ENCODE results near the gene ZNF581.

ZNF581 gene

GRCh38 chr19:55643003-55643886 is at the start of gene ZNF581:
Gene ZNF581 (plus strand): TSS chr19:55643649. CDS start chr19:55644572, 923 bp downstream.
- intact Hi-C loops (cut with DNase I), result no loop called here
- peak; percentile 55 to 96 (median 74) for DNase-seq

GRCh38 chr19:55594996-55595545 is 48.4 kb upstream of the ZNF581 start:
- intact Hi-C loops (cut with DNase I), result no loop called here
- DNase-seq, result peak in 1 of 10 donors; percentile 22

- intact Hi-C loops (cut with DNase I), result no loop called here
- no peak for DNase-seq
These were observed 47.1 kb upstream of the ZNF581 start for GRCh38 chr19:55596304-55596703.

- DNase-seq, result peak in 2 of 10 donors; percentile 83 to 86
- intact Hi-C loops (cut with DNase I), result no loop called here
These were observed 45.9 kb upstream of the ZNF581 start for GRCh38 chr19:55597501-55597921.

- no peak for DNase-seq
- intact Hi-C loops (cut with DNase I), result no loop called here
These were observed 45.4 kb upstream of the ZNF581 start for GRCh38 chr19:55598034-55598433.

- DNase-seq, result peak; percentile 84 to 99 (median 91)
- intact Hi-C loops (cut with DNase I), result no loop called here
These were observed 44.6 kb upstream of the ZNF581 start for GRCh38 chr19:55598719-55599467.

GRCh38 chr19:55599468-55599841 is 44.0 kb upstream of the ZNF581 start, which contains the start of gene FIZ1:
Gene FIZ1 (minus strand): TSS chr19:55599517. CDS start chr19:55597865, 1,652 bp downstream.
- intact Hi-C loops (cut with DNase I), result no loop called here
- DNase-seq, result peak; percentile 97 to 100 (median 98)

- peak; percentile 75 to 98 (median 85) for DNase-seq
- intact Hi-C loops (cut with DNase I), result no loop called here
These were observed 43.4 kb upstream of the ZNF581 start, which contains the start of gene ZNF524 for GRCh38 chr19:55599842-55600661. Gene ZNF524 (plus strand): TSS chr19:55600288. CDS start chr19:55602113, 1,825 bp downstream.

GRCh38 chr19:55600662-55601028 is 42.8 kb upstream of the ZNF581 start:
- intact Hi-C loops (cut with DNase I), result no loop called here
- DNase-seq, result no peak

- DNase-seq, result no peak
- intact Hi-C loops (cut with DNase I), result no loop called here
These were observed 42.4 kb upstream of the ZNF581 start for GRCh38 chr19:55601084-55601483.

GRCh38 chr19:55602104-55603001 is 41.1 kb upstream of the ZNF581 start:
- DNase-seq, result peak in 1 of 10 donors; percentile 80
- intact Hi-C loops (cut with DNase I), result no loop called here

- intact Hi-C loops (cut with DNase I), result no loop called here
- peak in 1 of 10 donors; percentile 67 for DNase-seq
These were observed 40.3 kb upstream of the ZNF581 start for GRCh38 chr19:55603115-55603514.

- intact Hi-C loops (cut with DNase I), result no loop called here
- peak in 2 of 10 donors; percentile 25 to 48 for DNase-seq
These were observed 39.7 kb upstream of the ZNF581 start for GRCh38 chr19:55603581-55604292.

GRCh38 chr19:55605207-55605636 is 38.2 kb upstream of the ZNF581 start:
- intact Hi-C loops (cut with DNase I), result no loop called here

GRCh38 chr19:55605637-55606470 is 37.6 kb upstream of the ZNF581 start, which contains the start of gene ZNF865:
Gene ZNF865 (plus strand): TSS chr19:55605647. CDS start chr19:55613619, 7,972 bp downstream.
- peak; percentile 52 to 95 (median 72) for DNase-seq
- intact Hi-C loops (cut with DNase I), result loop anchor here (2.0 kb wide), 1 partner anchor 89 kb away; no protein-coding TSS in a partner anchor

More at GRCh38 chr19:55605207-55605636, 38.2 kb upstream of the ZNF581 start:
- peak; percentile 93 to 99 (median 96) for DNase-seq

GRCh38 chr19:55606471-55606787 is 37.0 kb upstream of the ZNF581 start:
- DNase-seq, result peak in 1 of 10 donors; percentile 6
- intact Hi-C loops (cut with DNase I), result loop anchor here (2.0 kb wide), 1 partner anchor 90 kb away; no protein-coding TSS in a partner anchor

- intact Hi-C loops (cut with DNase I), result loop anchor here (2.0 kb wide), 1 partner anchor 90 kb away; no protein-coding TSS in a partner anchor
- DNase-seq, result peak in 1 of 10 donors; percentile 55
These were observed 36.6 kb upstream of the ZNF581 start for GRCh38 chr19:55606817-55607216.

All from posterior cingulate gyrus (tissue), 11 donors.